GM12873 (cell line): ENCODE measurements around the gene PTPN11.

Experiments used
- CTCF ChIP-seq: IDR thresholded peaks from 2 replicates; pipeline ENCODE4 v1.5.1; 2012; ENCODE audit warnings: low read depth, mild to moderate bottlenecking, moderate library complexity, low read length, control low read depth; ENCODE audit not compliant: insufficient read depth; ENCODE audit errors: missing control alignments

The PTPN11 gene

GRCh38 chr12:112381883-112382796, 36.6 kb upstream of the PTPN11 start, which contains the start of gene HECTD4:
HECTD4 (minus strand) TSS chr12:112382431; CDS start chr12:112382128, 303 bp downstream.
- no peak for TF ChIP-seq CTCF

GRCh38 chr12:112382866-112383265, 35.9 kb upstream of the PTPN11 start:
- no peak for TF ChIP-seq CTCF

- no peak for TF ChIP-seq CTCF
Observed at GRCh38 chr12:112386726-112387125, 32.0 kb upstream of the PTPN11 start.

GRCh38 chr12:112389228-112389627, 29.5 kb upstream of the PTPN11 start:
- no peak for TF ChIP-seq CTCF

GRCh38 chr12:112393328-112393727, 25.4 kb upstream of the PTPN11 start:
- no peak for TF ChIP-seq CTCF

- TF ChIP-seq CTCF, result no peak
Observed at GRCh38 chr12:112401054-112401453, 17.7 kb upstream of the PTPN11 start.

- TF ChIP-seq CTCF, result no peak
Observed at GRCh38 chr12:112401903-112402498, 16.7 kb upstream of the PTPN11 start.
